Activated T-helper 17 cell treated with anti-CD3 and anti-CD28 coated beads, Interleukin-2, amount 50 U/mL, for 72 hours (primary cell): ENCODE data around the gene BMPER. TPM values are rescaled to one million over a fixed set of nuclear protein-coding genes. Genes with fewer than 3 reads are reported as not detected.

Experiments
- ATAC-seq: fragments of 150-1000 bp; cut with Tn5 transposase; replicated peaks from 2 replicates; pipeline ENCODE4 v1.10.0; 2021; ENCODE audit warnings: mild to moderate bottlenecking, moderate library complexity
- H3K27ac Mint-ChIP-seq: one replicate; pipeline ENCODE4 v1.8.0; 2022; ENCODE audit warnings: mixed read lengths
- H3K27me3 Mint-ChIP-seq: one replicate; pipeline ENCODE4 v1.8.0; 2022; ENCODE audit warnings: mixed read lengths
- H3K36me3 Mint-ChIP-seq: one replicate; pipeline ENCODE4 v1.8.0; 2022; ENCODE audit warnings: low read depth, mild to moderate bottlenecking, mixed read lengths
- H3K4me1 Mint-ChIP-seq: one replicate; pipeline ENCODE4 v1.8.0; 2022; ENCODE audit warnings: mixed read lengths
- H3K4me3 Mint-ChIP-seq: one replicate; pipeline ENCODE4 v1.8.0; 2022; ENCODE audit warnings: mild to moderate bottlenecking, mixed read lengths
- H3K9me3 Mint-ChIP-seq: one replicate; pipeline ENCODE4 v1.8.0; 2022; ENCODE audit warnings: mixed read lengths
- total RNA-seq, 2 donors: library from RNA; stranded (reverse); gene quantifications; one replicate each; pipeline ENCODE4 v1.2.3, GENCODE V29; 2022

Gene BMPER
- total RNA-seq, 2 donors from 2014 or later = 0.45 TPM; not detected in 1

- ATAC-seq = no peak
Observed at GRCh38 chr7:33923440-33924229, 18.3 kb downstream of the BMPER start.

GRCh38 chr7:33926535-33926934 is 21.2 kb downstream of the BMPER start:
- Mint-ChIP-seq H3K27ac (no peak overlapping the region), H3K4me3 (no peak overlapping the region), H3K27me3 (peaks cover 18% of the 10 kb centered on the region), H3K4me1 (no peaks in the 10 kb centered on the region), H3K9me3 (no peaks in the 10 kb centered on the region), H3K36me3 (no peaks in the 10 kb centered on the region)
- no peak for ATAC-seq

More at GRCh38 chr7:33923440-33924229, 18.3 kb downstream of the BMPER start:
- Mint-ChIP-seq H3K36me3 (no peaks in the 10 kb centered on the region), H3K27ac (no peak overlapping the region), H3K27me3 (peaks cover 22% of the 10 kb centered on the region), H3K4me1 (no peaks in the 10 kb centered on the region), H3K9me3 (no peaks in the 10 kb centered on the region), H3K4me3 (no peak overlapping the region)

- H3K9me3 Mint-ChIP-seq = no peaks in the 10 kb centered on the region
- no peak overlapping the region for H3K27ac Mint-ChIP-seq
- ATAC-seq = no peak
- H3K4me3 Mint-ChIP-seq = no peak overlapping the region
- H3K27me3 Mint-ChIP-seq = peaks cover 12% of the 10 kb centered on the region
- no peaks in the 10 kb centered on the region for H3K4me1 Mint-ChIP-seq
- H3K36me3 Mint-ChIP-seq = no peaks in the 10 kb centered on the region
Observed at GRCh38 chr7:33928986-33929385, 23.6 kb downstream of the BMPER start.

GRCh38 chr7:33932221-33932620 is 26.9 kb downstream of the BMPER start:
- H3K27me3 Mint-ChIP-seq = peaks cover 5% of the 10 kb centered on the region
- no peak overlapping the region for H3K4me3 Mint-ChIP-seq
- no peaks in the 10 kb centered on the region for H3K4me1 Mint-ChIP-seq
- H3K9me3 Mint-ChIP-seq = no peaks in the 10 kb centered on the region
- H3K36me3 Mint-ChIP-seq = no peaks in the 10 kb centered on the region
- H3K27ac Mint-ChIP-seq = no peak overlapping the region
- ATAC-seq = no peak

- Mint-ChIP-seq H3K4me3 (no peak overlapping the region), H3K27me3 (peaks cover 5% of the 10 kb centered on the region)
Observed at GRCh38 chr7:33932832-33933468, 27.6 kb downstream of the BMPER start.

GRCh38 chr7:33933611-33934281 is 28.4 kb downstream of the BMPER start:
- H3K36me3 Mint-ChIP-seq = no peaks in the 10 kb centered on the region
- H3K4me1 Mint-ChIP-seq = no peaks in the 10 kb centered on the region
- no peak overlapping the region for H3K27ac Mint-ChIP-seq
- no peak for ATAC-seq
- H3K9me3 Mint-ChIP-seq = no peaks in the 10 kb centered on the region
- H3K27me3 Mint-ChIP-seq = peaks cover 5% of the 10 kb centered on the region
- no peak overlapping the region for H3K4me3 Mint-ChIP-seq

More at GRCh38 chr7:33932832-33933468, 27.6 kb downstream of the BMPER start:
- Mint-ChIP-seq H3K4me1 (no peaks in the 10 kb centered on the region), H3K9me3 (no peaks in the 10 kb centered on the region), H3K36me3 (no peaks in the 10 kb centered on the region), H3K27ac (no peak overlapping the region)
- ATAC-seq = peak; percentile 56

GRCh38 chr7:33934391-33934790 is 29.1 kb downstream of the BMPER start:
- Mint-ChIP-seq H3K4me3 (no peak overlapping the region), H3K4me1 (no peaks in the 10 kb centered on the region), H3K36me3 (no peaks in the 10 kb centered on the region), H3K9me3 (no peaks in the 10 kb centered on the region), H3K27me3 (peaks cover 5% of the 10 kb centered on the region), H3K27ac (no peak overlapping the region)
- ATAC-seq = no peak

GRCh38 chr7:33936503-33936902 is 31.2 kb downstream of the BMPER start:
- Mint-ChIP-seq H3K4me1 (no peaks in the 10 kb centered on the region), H3K27me3 (peaks cover 5% of the 10 kb centered on the region), H3K9me3 (no peaks in the 10 kb centered on the region), H3K27ac (no peak overlapping the region), H3K36me3 (no peaks in the 10 kb centered on the region), H3K4me3 (no peak overlapping the region)
- ATAC-seq = no peak

- H3K4me1 Mint-ChIP-seq = no peaks in the 10 kb centered on the region
Observed at GRCh38 chr7:33937871-33938270, 32.5 kb downstream of the BMPER start.

GRCh38 chr7:33939121-33939520 is 33.8 kb downstream of the BMPER start:
- Mint-ChIP-seq H3K36me3 (no peaks in the 10 kb centered on the region), H3K4me3 (no peak overlapping the region), H3K27me3 (no peaks in the 10 kb centered on the region), H3K4me1 (no peaks in the 10 kb centered on the region), H3K27ac (no peak overlapping the region), H3K9me3 (no peaks in the 10 kb centered on the region)
- no peak for ATAC-seq

More at GRCh38 chr7:33937871-33938270, 32.5 kb downstream of the BMPER start:
- H3K36me3 Mint-ChIP-seq = no peaks in the 10 kb centered on the region
- no peak for ATAC-seq
- no peak overlapping the region for H3K4me3 Mint-ChIP-seq
- H3K9me3 Mint-ChIP-seq = no peaks in the 10 kb centered on the region
- no peak overlapping the region for H3K27ac Mint-ChIP-seq
- peaks cover 5% of the 10 kb centered on the region for H3K27me3 Mint-ChIP-seq

- no peaks in the 10 kb centered on the region for H3K27me3 Mint-ChIP-seq
- no peak overlapping the region for H3K27ac Mint-ChIP-seq
- H3K36me3 Mint-ChIP-seq = no peaks in the 10 kb centered on the region
Observed at GRCh38 chr7:33940503-33940902, 35.2 kb downstream of the BMPER start.

GRCh38 chr7:33941418-33941817 is 36.1 kb downstream of the BMPER start:
- Mint-ChIP-seq H3K27me3 (no peaks in the 10 kb centered on the region), H3K27ac (no peak overlapping the region), H3K9me3 (no peaks in the 10 kb centered on the region), H3K36me3 (no peaks in the 10 kb centered on the region), H3K4me1 (no peaks in the 10 kb centered on the region), H3K4me3 (no peak overlapping the region)
- ATAC-seq = no peak

More at GRCh38 chr7:33940503-33940902, 35.2 kb downstream of the BMPER start:
- H3K4me3 Mint-ChIP-seq = no peak overlapping the region
- no peaks in the 10 kb centered on the region for H3K9me3 Mint-ChIP-seq
- no peak for ATAC-seq
- H3K4me1 Mint-ChIP-seq = no peaks in the 10 kb centered on the region

GRCh38 chr7:33946094-33946699 is 40.9 kb downstream of the BMPER start:
- H3K27me3 Mint-ChIP-seq = peaks cover 9% of the 10 kb centered on the region
- no peak overlapping the region for H3K27ac Mint-ChIP-seq
- no peaks in the 10 kb centered on the region for H3K4me1 Mint-ChIP-seq
- no peak for ATAC-seq
- no peak overlapping the region for H3K4me3 Mint-ChIP-seq
- H3K36me3 Mint-ChIP-seq = no peaks in the 10 kb centered on the region
- peaks cover 3% of the 10 kb centered on the region for H3K9me3 Mint-ChIP-seq

GRCh38 chr7:33950047-33950714 is 44.8 kb downstream of the BMPER start:
- Mint-ChIP-seq H3K36me3 (no peaks in the 10 kb centered on the region), H3K4me1 (no peaks in the 10 kb centered on the region), H3K4me3 (no peak overlapping the region), H3K27ac (no peak overlapping the region), H3K27me3 (peaks cover 13% of the 10 kb centered on the region), H3K9me3 (peaks cover 3% of the 10 kb centered on the region)
- ATAC-seq = no peak
